ENCODE measurements around the gene ZIC2. TPM values are rescaled to one million over a fixed set of nuclear protein-coding genes. Genes with fewer than 3 reads are reported as not detected.

The ZIC2 gene
- total and polyA plus RNA-seq, 2 of the 4 experiments (the other 2 are of a cell fraction), result not detected

DNA sequence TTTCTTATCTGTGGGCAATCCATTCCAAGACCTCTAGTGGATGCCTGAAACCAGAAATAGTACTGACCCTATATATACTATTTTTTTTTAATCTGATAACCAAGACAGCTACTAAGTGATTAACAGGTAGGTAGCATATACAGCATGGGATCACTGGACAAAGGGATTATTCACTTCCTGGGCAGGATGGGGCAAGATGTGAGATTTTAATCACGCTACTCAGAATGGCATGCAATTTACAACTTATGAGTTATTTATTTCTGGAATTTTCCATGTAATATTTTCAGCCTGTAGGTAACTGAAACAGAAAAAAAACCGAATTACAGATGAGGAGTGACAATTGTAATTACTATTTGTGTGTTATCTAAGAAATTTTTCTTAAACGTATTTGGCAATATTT, 41.2 kb downstream of the ZIC2 start:
- ChIA-PET CTCF (no interaction called here), POLR2A (ENCODE audit: unreplicated experiment) (no interaction called here)
- Histone ChIP-seq H3K4me2 (ENCODE audit: low read depth, low read length) (no peak overlapping the region), H4K20me1 (ENCODE audit: insufficient read depth, low read length) (no peaks in the 10 kb centered on the region), H3K23ac (ENCODE audit: low read depth, low read length) (no peak overlapping the region), H2BK5ac (ENCODE audit: low read depth, low read length, poor library complexity, severe bottlenecking) (no peak overlapping the region), H3K9me3 (ENCODE audit: control insufficient read depth, insufficient read depth, low read length) (no peaks in the 10 kb centered on the region), H3K27ac (ENCODE audit: insufficient read depth, low read length) (no peak overlapping the region), H2BK20ac (ENCODE audit: low read depth, low read length) (no peak overlapping the region), H3K4me1 (ENCODE audit: control insufficient read depth, insufficient read depth, low read length) (no peaks in the 10 kb centered on the region), H3K79me1 (ENCODE audit: low read depth in 1 of 2, low read length in 2 of 2) (no peaks in the 10 kb centered on the region), H3K18ac (ENCODE audit: low read depth, low read length) (no peak overlapping the region), H3K4me3 (ENCODE audit: insufficient read depth, low read depth, low read length) (no peak overlapping the region), H3K36me3 (ENCODE audit: control insufficient read depth, insufficient read depth, low read length) (no peaks in the 10 kb centered on the region), H2BK15ac (ENCODE audit: low read depth, low read length) (no peak overlapping the region), H3K27me3 (ENCODE audit: control insufficient read depth, insufficient read depth, low read length) (peaks cover 5% of the 10 kb centered on the region), H4K91ac (ENCODE audit: insufficient read depth, low read depth, low read length) (no peak overlapping the region), H4K5ac (ENCODE audit: low read depth, low read length) (no peak overlapping the region), H2AFZ (replicated peaks; ENCODE audit: low read length, poor library complexity) (no peak overlapping the region), H4K8ac (ENCODE audit: low read depth in 2 of 2, low read length in 2 of 2) (no peak overlapping the region), H3K14ac (replicated peaks; ENCODE audit: low read depth, low read length) (no peak overlapping the region), H3K56ac (ENCODE audit: extremely low read depth, insufficient read depth, low read length) (no peak overlapping the region), H3K9ac (ENCODE audit: low read depth, low read length) (no peak overlapping the region), H3K4ac (ENCODE audit: low read depth, low read length) (no peak overlapping the region), H2AK5ac (ENCODE audit: low read depth, low read length) (no peak overlapping the region), H2BK120ac (ENCODE audit: low read depth, low read length) (no peak overlapping the region), H3K9me1 (ENCODE audit: insufficient read depth, low read length) (no peaks in the 10 kb centered on the region), H2AK9ac (replicated peaks; ENCODE audit: low read depth, low read length, poor library complexity) (no peak overlapping the region)
- no TSS peak for BruUV-seq (replicated peaks)
- dilution Hi-C loops (cut with HindIII; ENCODE audit: low sequenced_read_pairs, unreplicated experiment) (no loop called here), intact Hi-C loops (cut with micrococcal nuclease) (no loop called here), in situ Hi-C loops (cut with MboI; ENCODE audit: low sequenced_read_pairs) (no loop called here)
- ATAC-seq (ENCODE audit: low read depth), result no peak
- WGBS, 2 experiments (ENCODE audit: extremely low coverage in 2 of 2, insufficient read length in 1 of 2), result no CpG with 5 or more reads among the region's 3 CpGs
- DNase-seq, result no peak
- TF ChIP-seq MAFK (IDR thresholded peaks at IDR 0.05; ENCODE audit: low read depth, low read length) (no peak), CHD1 (IDR thresholded peaks at IDR 0.05; ENCODE audit: low read depth, low read length) (no peak), RCOR1 (IDR thresholded peaks at IDR 0.05; ENCODE audit: insufficient replicate concordance, low read length) (no peak), RAD21 (IDR thresholded peaks at IDR 0.05; ENCODE audit: low read length) (no peak), MAZ (IDR thresholded peaks at IDR 0.05; ENCODE audit: borderline replicate concordance, low read depth, low read length) (no peak), NFE2L2 (IDR thresholded peaks at IDR 0.05; ENCODE audit: low read depth, low read length) (no peak), CTCF (conservative IDR thresholded peaks at IDR 0.05; ENCODE audit: low read depth, low read length) (no peak), RFX5 (IDR thresholded peaks at IDR 0.05; ENCODE audit: low read depth, low read length) (no peak), POLR2A (IDR thresholded peaks at IDR 0.05; ENCODE audit: low read depth, low read length) (no peak), CEBPB (IDR thresholded peaks at IDR 0.05; ENCODE audit: low read depth, low read length) (no peak), MXI1 (IDR thresholded peaks at IDR 0.05; ENCODE audit: borderline replicate concordance, low read depth, low read length) (no peak), SMC3 (IDR thresholded peaks at IDR 0.05; ENCODE audit: low read depth, low read length) (no peak), FOS (IDR thresholded peaks at IDR 0.05; ENCODE audit: low read depth, low read length) (no peak), ELK1 (IDR thresholded peaks at IDR 0.05; ENCODE audit: borderline replicate concordance, low read depth, low read length) (no peak), BHLHE40 (IDR thresholded peaks at IDR 0.05; ENCODE audit: low read depth, low read length) (no peak)
- TF ChIP-seq, protein P1, sequence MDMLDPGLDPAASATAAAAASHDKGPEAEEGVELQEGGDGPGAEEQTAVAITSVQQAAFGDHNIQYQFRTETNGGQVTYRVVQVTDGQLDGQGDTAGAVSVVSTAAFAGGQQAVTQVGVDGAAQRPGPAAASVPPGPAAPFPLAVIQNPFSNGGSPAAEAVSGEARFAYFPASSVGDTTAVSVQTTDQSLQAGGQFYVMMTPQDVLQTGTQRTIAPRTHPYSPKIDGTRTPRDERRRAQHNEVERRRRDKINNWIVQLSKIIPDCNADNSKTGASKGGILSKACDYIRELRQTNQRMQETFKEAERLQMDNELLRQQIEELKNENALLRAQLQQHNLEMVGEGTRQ (IDR thresholded peaks at IDR 0.05; ENCODE audit: low read depth, low read length), result no peak

Measured in IMR-90 (cell line).